Esophagus muscularis mucosa (tissue), 3 donors: ENCODE measurements around the gene ATP1A2.

ENCODE experiments used
- CTCF ChIP-seq, 3 experiments: fragments of 200-600 bp in 2 of 3; fragments of 450-650 bp in 1 of 3; sonication (generic) in 2 of 3; IDR thresholded peaks; one replicate each; pipeline ENCODE4 v1.5.1; 2017 to 2019; ENCODE audit warnings: antibody characterized with exemption in 3 of 3, mild to moderate bottlenecking in 2 of 3, moderate library complexity in 1 of 3
- POLR2A ChIP-seq: fragments of 450-650 bp; IDR thresholded peaks from one replicate; pipeline ENCODE4 v1.6.1; 2017; ENCODE audit warnings: antibody characterized with exemption, moderate library complexity, mild to moderate bottlenecking, low read depth

GRCh38 chr1:160092366-160093068 lies 23.0 kb upstream of the ATP1A2 start:
- TF ChIP-seq CTCF (IDR thresholded peaks at IDR 0.05) (no peak), POLR2A (no peak)
